ENCODE data around the gene UAP1L1.

Gene UAP1L1

DNA sequence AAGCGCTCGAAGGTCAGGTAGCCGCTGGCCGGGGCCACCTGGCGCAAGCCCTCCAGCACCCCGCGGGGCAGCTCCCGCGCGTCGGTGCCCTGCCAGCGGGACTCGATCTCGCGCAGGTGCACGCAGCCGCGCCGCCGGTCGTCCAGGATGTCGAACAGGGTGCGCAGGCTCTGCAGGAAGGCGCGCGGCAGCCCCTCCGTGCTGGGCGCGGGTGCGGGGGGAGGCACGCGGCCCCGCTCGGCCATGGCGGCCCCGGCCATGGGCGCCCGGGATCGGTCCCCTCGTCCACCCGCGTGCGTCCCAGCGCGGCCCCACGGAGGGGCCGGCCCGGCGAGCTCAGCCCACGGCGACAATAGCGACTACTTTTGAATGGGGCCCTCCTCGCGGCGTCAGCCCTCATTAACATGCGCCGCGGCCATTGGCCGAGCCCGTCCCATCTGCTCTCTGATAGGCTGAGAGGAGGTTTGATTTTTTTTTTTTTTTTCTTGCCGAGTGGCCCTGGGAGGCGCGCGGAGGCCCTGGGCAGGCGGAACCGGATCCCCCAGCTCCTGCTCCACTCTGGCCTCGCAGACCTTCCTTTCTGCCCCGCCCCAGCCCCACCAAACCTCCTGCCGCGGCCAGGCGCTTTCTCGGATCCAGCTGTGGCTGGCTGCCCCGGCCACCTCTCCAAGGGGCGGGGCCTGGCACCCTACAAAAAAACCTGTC is 7.0 kb upstream of the UAP1L1 start, which contains the start of gene SAPCD2:
SAPCD2 (minus strand) TSS at position 357 of the 705 bp plus-strand sequence; CDS start at position 260, 97 bp downstream.
- peak; percentile 82 to 85 for DNase-seq (ENCODE audit: low read depth in 2 of 2)
- peak within 1 kb of the TSS; percentile 15 to 41 for H3K4me3 ChIP-seq (replicated peaks in 1 of 2; ENCODE audit: low read depth in 2 of 2, low read length in 2 of 2)
- TF ChIP-seq, protein P1, sequence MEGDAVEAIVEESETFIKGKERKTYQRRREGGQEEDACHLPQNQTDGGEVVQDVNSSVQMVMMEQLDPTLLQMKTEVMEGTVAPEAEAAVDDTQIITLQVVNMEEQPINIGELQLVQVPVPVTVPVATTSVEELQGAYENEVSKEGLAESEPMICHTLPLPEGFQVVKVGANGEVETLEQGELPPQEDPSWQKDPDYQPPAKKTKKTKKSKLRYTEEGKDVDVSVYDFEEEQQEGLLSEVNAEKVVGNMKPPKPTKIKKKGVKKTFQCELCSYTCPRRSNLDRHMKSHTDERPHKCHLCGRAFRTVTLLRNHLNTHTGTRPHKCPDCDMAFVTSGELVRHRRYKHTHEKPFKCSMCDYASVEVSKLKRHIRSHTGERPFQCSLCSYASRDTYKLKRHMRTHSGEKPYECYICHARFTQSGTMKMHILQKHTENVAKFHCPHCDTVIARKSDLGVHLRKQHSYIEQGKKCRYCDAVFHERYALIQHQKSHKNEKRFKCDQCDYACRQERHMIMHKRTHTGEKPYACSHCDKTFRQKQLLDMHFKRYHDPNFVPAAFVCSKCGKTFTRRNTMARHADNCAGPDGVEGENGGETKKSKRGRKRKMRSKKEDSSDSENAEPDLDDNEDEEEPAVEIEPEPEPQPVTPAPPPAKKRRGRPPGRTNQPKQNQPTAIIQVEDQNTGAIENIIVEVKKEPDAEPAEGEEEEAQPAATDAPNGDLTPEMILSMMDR (IDR thresholded peaks at IDR 0.05; ENCODE audit: low read depth, low read length): no peak

DNA sequence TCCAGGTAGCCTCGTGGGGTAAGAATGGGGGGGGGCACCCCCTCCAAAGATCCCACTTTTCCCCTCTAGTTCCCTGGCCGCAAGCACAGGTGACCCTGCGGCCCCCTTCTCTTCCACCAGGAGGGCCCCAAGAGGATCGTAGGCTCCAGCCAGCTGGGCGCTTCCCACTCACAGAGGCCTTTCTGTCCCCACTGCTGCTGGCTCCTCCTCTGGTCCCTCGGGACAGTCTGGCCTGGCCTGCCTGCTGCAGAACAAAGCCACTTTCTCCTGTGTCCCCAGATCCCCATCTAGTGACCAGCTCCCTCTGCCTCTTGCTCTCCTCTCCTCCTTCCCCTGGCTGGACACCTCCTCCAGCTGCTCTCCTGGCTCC is 6.4 kb upstream of the UAP1L1 start:
- peak overlapping the region; percentile 15 to 41 for H3K4me3 ChIP-seq (replicated peaks in 1 of 2; ENCODE audit: low read depth in 2 of 2, low read length in 2 of 2)
- no peak for DNase-seq (ENCODE audit: low read depth in 2 of 2)
- TF ChIP-seq, protein P1 (IDR thresholded peaks at IDR 0.05; ENCODE audit: low read depth, low read length): no peak

DNA sequence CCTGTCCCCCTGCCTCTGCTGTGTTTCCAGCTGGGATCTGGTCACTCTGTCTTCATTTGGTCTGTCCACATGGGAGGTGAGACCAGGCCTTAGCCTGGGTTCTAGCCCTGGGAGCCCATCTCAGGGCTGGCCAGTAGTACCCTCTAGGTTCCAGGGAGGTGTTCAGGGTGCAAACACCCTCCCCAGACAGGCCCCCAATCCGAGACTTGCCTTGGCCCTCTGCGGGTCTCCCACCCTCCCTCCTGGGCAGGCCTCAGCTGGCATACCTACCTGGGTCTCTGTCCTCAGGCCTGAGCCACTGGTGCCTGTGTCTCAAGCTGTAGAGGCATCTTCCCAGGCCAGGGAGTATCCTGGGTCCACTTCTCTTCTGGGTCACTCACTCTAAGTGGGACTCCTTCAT is 6.0 kb upstream of the UAP1L1 start:
- H3K4me3 ChIP-seq (replicated peaks in 1 of 2; ENCODE audit: low read depth in 2 of 2, low read length in 2 of 2): no peak overlapping the region
- no peak for DNase-seq (ENCODE audit: low read depth in 2 of 2)
- TF ChIP-seq, protein P1 (IDR thresholded peaks at IDR 0.05; ENCODE audit: low read depth, low read length): no peak

DNA sequence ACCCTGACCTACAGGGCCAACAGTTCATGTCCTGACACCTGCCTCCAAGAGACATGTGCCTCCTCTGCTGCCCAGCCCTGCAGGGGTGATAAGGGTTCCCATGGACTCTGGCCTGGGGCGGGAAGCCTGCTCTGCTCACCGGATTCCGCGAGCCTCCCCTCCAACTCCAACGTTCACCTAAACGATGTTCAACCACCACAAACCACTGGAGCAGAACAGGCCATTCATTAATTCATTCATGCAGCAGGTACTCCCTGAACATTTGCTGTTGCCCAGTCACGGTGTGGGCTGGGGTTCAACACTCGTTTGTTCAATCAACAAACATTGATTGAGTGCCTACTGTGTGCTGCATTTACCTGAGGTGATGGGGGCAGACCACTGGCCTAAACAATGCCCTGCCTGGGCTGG is 3.3 kb upstream of the UAP1L1 start:
- TF ChIP-seq, protein P1 (IDR thresholded peaks at IDR 0.05; ENCODE audit: low read depth, low read length): no peak
- no peak for DNase-seq (ENCODE audit: low read depth in 2 of 2)
- H3K4me3 ChIP-seq (replicated peaks in 1 of 2; ENCODE audit: low read depth in 2 of 2, low read length in 2 of 2): no peak overlapping the region

DNA sequence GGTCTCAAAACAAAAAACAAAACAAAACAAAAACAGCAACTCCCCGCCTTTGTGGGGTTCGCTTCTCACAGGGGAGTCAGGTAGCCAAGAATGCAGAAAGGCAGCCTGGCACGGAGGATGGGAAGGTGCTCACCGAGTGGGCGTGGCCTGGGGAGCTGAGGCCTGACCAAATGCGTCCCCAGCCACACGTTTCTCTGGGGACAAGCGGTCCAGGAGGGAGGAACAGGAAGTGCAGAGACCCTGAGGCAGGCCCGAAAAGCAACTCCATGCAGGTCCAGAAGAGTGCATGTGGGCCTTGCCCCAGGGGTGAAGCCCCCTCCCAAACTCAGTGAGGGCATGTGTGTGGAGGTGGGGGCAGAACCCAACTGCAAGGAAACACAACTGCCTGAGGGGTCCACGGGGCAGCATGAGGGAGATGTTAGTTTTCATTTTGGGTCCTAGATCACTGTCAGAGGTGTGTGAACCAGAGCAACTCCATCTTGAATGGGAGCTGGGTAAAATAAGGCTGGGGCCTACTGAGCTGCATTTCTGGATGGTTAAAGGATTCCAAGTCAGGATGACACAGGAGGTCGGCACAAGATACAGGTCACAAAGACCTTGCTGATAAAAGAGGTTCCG is 2.6 kb upstream of the UAP1L1 start:
- DNase-seq (ENCODE audit: low read depth in 2 of 2): no peak
- TF ChIP-seq, protein P1 (IDR thresholded peaks at IDR 0.05; ENCODE audit: low read depth, low read length): no peak
- H3K4me3 ChIP-seq (replicated peaks in 1 of 2; ENCODE audit: low read depth in 2 of 2, low read length in 2 of 2): no peak overlapping the region

DNA sequence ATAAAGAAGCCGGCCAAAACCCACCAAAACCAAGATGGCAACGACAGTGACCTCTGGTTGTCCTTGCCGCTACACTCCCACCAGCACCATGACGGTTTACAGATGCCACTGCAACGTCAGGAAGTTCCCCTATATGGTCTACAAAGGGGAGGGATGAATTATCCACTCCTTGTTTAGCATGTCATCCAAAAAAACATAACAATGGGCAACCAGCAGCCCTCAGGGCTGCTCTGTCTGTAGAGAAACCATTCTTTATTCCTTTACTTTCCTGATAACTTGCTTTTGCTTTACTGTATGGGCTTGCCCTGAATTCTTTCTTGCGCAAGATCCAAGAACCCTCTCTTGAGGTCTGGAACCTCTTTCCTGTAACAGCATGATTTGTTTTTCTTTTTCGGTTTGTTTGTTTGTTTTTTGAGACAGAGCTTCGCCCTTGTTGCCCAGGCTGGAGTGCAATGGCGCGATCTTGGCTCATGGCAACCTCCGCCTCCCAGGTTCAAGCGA is 2.0 kb upstream of the UAP1L1 start:
- DNase-seq (ENCODE audit: low read depth in 2 of 2): no peak
- H3K4me3 ChIP-seq (replicated peaks in 1 of 2; ENCODE audit: low read depth in 2 of 2, low read length in 2 of 2): no peak overlapping the region
- TF ChIP-seq, protein P1 (IDR thresholded peaks at IDR 0.05; ENCODE audit: low read depth, low read length): no peak
